ENCODE results near the gene C22orf39.
"Not testable (repeated sequence)": the region's sequence is repeated elsewhere in the genome, so short reads cannot be mapped to it uniquely, and the experiment has no call there.

C22orf39 gene

DNA sequence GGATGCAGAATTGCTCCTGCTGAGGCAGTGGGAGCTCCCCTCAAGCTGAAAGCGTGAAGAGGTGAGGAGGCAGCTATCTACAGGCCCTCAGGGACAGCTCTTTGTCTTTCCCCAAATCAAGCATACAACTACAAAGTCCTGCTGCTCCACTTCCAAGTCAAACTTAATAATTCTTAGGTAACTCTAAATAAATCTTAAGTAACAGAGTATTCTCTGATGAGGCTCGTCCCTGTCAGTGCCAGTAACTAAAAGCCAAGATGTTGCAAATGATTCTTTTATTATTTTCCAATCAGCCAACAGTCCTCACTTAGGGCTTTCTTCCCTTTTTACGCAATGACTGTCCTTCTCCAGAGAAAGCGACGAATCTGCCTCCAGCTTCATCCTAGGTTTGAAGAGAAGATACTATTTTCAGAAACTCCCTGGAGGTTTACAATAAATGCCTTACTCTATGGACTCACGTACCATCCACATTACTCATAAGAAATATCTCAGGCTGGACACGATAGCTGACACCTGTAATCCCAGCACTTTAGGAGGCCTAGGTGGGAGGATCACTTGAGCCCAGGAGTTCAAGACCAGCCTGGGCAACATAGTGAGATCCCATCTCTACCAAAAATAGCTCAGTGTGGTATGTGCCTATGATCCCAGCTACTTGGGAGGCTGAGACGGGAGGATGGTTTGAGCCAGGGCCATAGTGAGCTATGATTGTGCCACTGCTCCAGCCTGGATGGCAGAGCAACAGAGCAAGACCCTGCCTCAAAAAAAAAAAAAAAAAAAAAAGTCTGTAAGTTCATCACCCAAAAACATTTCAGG is 3.1 kb upstream of the C22orf39 start:
- DNase-seq, result no peak

- no peak for DNase-seq
Measured at GRCh38 chr22:19449422-19449767, 1.9 kb upstream of the C22orf39 start.

DNA sequence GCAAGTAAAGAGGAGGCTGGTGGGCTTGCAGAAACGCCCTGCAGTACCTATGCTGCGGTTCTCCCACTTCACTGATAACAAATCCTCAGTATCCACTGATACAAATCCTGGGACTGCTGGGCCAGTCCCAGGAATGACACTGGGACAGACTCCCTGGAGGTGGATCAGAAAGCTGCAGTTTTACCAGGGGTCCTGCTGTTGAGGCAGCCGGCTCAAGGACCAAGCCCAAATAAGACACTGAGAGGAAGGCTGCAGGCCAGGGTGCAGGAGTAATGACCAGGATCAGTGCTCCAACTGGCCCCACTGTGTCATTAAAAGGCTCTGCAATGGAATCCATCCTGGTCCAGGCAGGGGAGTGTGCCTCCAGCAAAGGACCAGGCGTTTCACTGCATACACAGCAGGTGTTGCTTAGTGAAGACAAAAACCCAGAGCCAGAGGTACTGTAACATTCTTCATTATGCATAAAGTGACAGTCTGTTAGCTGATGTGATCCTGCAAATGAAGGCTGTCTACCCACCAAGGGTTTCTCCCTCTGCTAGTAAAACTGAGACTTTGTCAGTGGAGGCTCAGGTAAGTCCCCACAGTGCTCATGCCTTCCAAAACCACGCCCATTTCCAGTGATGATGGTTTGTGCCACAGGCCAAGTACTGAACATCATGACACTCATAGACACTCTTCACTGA is 1.4 kb upstream of the C22orf39 start:
- DNase-seq, result no peak

DNA sequence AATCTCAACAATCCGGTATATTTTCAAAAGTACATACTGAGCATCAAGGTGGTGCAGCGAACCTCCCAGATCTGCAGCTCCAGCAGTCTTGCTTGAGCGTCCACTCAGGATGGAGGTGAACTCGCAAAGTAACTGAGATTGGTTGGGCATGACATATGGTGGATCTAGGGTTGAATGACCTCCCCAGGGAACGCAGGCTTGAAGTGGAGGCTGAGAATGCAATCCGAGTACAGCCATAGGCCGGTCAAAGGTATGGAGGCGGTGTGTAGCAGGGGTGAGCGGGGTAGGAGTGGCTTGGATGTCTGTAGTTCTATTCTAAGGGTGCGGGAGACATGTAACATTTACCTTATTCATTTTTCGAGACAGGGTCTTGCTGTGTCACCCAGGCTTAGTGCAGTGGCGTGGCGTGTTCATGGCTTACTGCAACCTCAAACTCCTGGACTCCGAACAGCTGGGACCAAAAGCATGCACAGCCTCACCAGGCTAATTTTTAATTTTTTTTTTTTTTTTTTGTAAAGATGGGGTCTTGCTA is 631 bp upstream of the C22orf39 start:
- peak; percentile 73 for DNase-seq

- DNase-seq, result no peak
Measured at GRCh38 chr22:19446603-19447329, 745 bp downstream of the C22orf39 start.

- DNase-seq, result not testable (repeated sequence)
Measured at GRCh38 chr22:19445279-19445982, 2.1 kb downstream of the C22orf39 start.

GRCh38 chr22:19443544-19444211 is 3.8 kb downstream of the C22orf39 start:
- DNase-seq, result no peak

DNA sequence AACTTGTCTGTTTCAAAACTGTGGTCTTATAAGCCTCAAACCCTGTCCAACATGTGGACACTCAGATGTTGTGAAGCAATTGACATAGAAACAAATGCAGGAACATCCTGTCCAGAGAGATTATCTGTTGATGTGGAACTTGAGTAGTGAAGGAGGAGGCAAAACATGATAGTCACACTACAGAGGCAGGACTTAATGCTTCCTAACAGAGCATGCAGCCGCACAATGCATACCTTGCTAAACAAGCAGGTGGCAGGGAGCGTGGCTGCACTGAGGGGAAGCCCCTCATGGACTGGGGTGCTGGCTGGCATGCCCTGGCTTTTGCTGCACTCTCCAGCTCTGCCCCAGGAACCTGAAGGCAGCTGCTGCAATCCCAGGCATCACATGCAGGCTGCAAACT is 5.3 kb downstream of the C22orf39 start:
- no peak for DNase-seq

DNA sequence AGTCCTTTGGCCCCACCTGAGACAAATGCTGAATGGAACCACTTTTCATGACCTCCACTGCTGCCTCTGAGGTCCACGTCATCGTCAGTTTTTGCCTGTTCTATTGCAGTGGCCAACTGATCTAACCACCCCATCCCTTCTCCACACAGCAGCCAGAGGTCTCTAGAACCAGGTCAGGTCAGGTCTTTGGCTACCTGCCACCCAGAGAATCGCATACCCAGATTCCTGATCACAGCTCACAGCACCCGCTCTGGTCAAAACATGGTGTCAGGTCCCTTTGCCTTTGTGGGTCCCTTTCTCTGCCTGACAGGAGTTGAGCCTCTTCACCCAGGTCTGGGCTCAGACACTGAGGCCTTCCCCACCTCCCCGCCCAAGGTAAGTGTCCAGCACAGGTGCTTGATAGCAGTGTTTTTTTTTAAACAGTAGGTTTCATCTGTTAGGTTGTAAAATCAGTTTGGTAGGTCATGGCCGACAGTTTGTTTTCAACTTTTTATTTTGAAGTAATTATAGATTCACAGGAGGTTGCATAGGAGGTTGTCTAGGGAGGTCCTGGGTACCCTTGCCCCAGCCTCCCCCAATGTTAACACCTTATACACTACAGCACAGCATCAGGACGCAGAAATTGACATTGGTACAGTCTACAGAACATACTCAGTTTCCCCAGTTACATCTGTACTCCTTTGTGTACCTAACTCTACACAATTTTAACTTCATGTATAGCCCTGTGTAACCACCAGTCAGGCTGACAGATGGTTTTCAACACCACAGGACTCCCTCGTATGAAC is 6.9 kb downstream of the C22orf39 start:
- DNase-seq, result no peak

- DNase-seq, result no peak
Measured at GRCh38 chr22:19438298-19438697, 9.2 kb downstream of the C22orf39 start.

DNA sequence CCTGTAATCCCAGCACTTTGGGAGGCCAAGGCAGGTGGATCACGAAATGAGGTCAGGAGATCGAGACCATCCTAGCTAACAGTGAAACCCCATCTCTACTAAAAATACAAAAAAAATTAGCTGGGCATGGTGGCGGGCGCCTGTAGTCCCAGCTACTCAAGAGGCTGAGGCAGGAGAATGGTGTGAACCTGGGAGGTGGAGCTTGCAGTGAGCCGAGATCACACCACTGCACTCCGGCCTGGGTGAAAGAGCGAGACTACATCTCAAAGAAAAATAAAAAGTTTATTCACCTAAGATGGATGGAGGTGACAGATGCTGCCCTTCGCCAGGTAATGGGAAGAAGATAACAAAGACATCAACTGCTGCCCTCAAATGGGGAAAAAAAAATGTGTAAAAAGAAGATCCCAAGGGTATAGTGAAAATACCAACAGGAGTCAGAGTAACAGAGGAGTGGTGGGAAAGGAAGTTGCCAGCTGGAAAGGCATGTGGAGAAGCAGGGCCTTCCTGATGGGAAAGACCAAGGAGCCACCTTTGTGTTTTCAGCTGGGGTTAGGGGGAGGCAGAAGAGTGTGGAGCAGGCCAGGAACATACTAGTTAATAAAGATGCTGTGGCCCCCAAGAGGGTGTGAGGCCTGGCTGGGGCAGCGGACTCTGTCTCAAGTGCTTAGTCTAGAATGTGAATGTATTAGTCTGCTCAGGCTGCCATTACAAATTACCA is 10.9 kb downstream of the C22orf39 start:
- not testable (repeated sequence) for DNase-seq

DNA sequence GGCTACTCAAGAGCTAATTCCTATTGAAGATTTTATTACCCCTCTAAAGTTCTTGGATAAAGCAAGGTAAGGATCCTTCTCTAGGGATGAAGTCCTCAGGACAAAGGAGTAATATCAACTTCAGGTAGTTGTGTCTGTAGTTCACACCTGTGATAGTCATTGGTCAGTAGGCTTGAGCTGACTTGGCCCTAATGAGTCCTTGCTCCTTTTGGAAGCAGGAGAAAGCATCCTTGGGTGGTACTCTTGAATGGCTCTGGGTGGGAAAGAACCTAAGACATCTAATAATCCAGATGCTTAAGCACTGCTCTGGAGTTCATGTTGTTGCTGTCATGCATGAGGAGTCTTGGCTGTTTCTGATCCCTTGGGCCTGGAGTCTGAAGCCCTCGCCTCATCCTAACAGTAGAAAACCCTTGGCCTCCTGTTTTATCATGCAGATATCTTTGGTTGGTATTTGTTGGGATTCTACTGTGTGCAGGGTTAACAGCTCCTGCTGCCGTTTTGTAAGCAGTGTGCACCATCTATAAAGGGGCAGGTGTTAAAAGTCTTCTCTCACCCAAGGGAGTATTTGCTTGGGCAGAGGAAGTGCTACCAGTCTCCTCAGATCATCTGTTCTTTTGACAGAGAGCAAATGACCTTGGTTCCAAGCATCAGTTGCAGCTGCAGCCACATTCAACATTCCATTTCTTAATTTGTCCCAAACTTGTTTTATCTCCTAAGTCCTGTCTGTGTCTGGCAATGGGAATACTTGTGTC is 12.5 kb downstream of the C22orf39 start:
- no peak for DNase-seq

DNA sequence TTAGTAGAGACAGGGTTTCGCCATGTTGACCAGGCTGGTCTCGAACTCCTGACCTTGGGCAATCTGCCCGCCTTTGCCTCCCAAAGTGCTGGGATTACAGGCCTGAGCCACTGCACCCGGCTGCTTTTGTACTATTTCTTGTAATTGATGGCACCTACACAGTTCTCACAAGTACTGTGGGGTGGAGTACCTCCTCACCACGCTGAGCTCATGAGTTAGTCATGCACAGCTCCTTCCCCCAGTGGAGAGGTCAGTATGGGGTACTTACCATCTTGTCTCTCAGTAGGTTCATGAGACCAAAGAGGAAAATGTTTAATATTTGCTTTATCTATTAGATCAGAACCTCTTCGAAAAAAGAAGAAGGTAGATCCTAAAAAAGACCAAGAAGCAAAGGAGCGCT is 13.1 kb downstream of the C22orf39 start:
- no peak for DNase-seq

DNA sequence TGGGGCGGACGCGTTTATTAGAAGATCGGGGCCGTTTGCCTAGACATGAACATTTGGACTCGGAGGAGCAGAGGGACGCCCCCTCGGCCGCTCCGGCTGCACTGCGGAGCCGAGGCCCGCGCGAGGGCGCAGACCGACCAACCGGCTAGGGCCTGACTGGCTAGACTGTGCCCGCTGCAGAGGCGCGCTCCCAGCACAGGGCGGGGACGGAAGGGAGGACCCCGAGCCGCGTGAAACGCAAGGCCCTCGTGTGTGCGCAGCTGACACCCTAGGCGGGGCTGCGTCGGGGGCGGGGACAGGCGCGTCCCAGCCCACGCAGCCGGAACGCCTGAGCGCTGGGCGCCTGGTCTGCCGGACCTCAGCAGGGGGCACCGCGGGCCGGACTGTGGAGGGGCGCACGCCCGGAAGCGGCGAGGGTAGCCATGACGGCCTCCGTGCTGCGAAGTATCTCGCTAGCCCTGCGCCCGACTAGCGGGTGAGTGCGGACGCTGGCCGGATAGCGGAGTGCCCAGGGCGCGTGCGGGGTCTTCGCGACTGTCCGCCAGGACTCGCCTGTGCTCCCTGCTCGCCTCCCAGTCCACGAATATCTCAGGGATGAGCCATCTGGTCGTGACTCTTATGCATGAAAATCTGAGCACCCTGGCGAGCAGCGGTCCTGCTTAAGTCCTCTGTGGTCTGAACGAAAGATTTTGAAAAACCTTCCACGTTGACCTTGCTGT is 15.2 kb downstream of the C22orf39 start, which contains the start of gene MRPL40:
TSS of gene MRPL40 (plus strand) at position 413 of the 719 bp plus-strand sequence. CDS start at position 423, 10 bp downstream.
- DNase-seq, result peak; percentile 96

- DNase-seq, result peak; percentile 88
Measured at GRCh38 chr22:19431649-19432132, 15.8 kb downstream of the C22orf39 start, which contains the start of gene HIRA. TSS of gene HIRA (minus strand) at chr22:19431733. CDS start at chr22:19431476, 257 bp downstream.

GRCh38 chr22:19430890-19431541 is 16.5 kb downstream of the C22orf39 start:
- peak; percentile 66 for DNase-seq

GRCh38 chr22:19429950-19430889 is 17.3 kb downstream of the C22orf39 start:
- peak; percentile 56 for DNase-seq
